Measurements from ENCODE around the gene MOB2.

The MOB2 gene

GRCh38 chr11:1436468-1437039 is 50.0 kb downstream of the MOB2 start:
- TF ChIP-seq CTCF (IDR thresholded peaks at IDR 0.05) = no peak

GRCh38 chr11:1435820-1436467 is 50.6 kb downstream of the MOB2 start:
- no peak for TF ChIP-seq CTCF (IDR thresholded peaks at IDR 0.05)

GRCh38 chr11:1433977-1434640 is 52.5 kb downstream of the MOB2 start:
- TF ChIP-seq CTCF (IDR thresholded peaks at IDR 0.05) = no peak

- no peak for TF ChIP-seq CTCF (IDR thresholded peaks at IDR 0.05)
Measured at GRCh38 chr11:1433568-1433967, 53.0 kb downstream of the MOB2 start.

- TF ChIP-seq CTCF (IDR thresholded peaks at IDR 0.05) = no peak
Measured at GRCh38 chr11:1428762-1429316, 57.7 kb downstream of the MOB2 start.

GRCh38 chr11:1425439-1425838 is 61.1 kb downstream of the MOB2 start:
- TF ChIP-seq CTCF (IDR thresholded peaks at IDR 0.05) = no peak

- TF ChIP-seq CTCF (IDR thresholded peaks at IDR 0.05) = no peak
Measured at GRCh38 chr11:1425006-1425405, 61.6 kb downstream of the MOB2 start.
